Measurements from ENCODE around the gene UTF1.

The UTF1 gene

DNA sequence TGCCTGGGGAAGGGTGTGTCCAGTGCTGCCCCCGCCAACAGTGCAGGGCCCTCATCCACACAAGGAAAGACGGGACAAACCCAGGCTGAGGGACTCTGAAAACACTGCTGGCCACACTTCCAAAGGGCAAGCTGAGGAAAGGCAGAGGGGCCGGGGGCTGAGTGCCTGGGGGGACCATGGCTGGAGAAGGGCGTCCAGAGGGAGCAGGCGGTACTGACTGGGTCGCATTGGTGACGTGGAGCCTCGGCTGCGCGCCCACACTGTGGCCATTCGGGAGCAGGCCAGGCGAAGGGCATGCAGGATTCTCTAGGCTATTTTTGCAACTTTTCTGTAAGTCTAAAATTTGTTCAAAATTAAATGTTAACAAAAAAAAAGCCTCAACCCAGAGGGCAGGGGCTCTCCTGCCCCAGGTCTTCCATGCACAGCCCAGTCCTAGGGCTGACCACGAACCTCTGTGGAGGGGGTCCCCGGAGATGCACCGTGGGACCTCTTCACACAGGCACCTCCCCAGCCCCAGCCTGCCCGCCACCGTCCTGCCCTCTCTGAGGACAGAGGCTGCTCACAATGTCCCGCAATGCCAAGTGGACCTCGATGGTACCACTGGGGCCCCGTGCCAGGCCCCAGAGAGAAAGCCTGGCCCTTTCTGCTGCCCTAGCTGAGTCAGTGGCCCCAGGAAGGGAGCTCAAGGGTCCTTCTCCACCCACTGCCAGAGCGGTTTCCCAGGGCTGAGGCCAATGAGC is 36.2 kb downstream of the UTF1 start:
- FAIRE-seq: no peak

DNA sequence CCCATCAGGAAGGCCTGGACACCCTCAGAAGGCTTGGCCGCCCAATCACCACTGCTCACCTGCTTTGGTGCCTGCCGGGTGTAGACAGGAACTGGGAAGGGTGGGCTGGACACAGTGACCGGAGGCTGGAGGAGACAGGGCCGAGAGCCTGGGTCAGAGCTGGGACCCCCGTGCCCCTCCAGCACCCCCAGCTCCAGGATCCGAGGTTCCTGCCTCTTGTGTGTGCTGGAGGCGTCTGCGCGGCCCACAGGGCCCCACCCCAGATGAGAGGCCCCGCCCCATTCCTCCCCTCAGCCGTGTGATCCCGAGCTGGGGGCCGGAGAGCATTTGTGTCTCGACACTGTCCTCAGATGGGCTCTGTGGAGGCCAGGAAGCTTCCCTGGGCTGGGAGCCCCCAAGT is 37.3 kb downstream of the UTF1 start:
- no peak for FAIRE-seq

DNA sequence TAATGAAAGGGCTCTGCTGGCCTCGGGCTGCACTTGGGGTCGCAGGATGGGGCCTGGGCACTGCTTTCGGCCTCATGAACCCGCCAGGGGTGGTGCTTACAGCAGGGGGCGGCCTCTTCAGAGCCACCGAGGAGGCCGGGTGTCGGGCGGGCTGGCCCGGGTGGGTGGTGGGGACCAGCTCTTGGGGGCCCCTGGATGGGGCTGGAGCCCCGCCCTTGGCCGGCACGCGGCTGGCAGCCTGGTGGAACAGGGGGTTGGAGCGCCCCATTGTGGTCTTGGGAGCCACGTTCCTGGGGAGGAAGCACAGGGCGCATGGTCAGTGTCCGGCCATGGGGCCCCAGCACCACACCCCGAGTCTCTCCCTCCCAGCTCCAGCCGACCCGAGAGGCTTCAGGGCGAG is 37.8 kb downstream of the UTF1 start:
- no peak for FAIRE-seq

DNA sequence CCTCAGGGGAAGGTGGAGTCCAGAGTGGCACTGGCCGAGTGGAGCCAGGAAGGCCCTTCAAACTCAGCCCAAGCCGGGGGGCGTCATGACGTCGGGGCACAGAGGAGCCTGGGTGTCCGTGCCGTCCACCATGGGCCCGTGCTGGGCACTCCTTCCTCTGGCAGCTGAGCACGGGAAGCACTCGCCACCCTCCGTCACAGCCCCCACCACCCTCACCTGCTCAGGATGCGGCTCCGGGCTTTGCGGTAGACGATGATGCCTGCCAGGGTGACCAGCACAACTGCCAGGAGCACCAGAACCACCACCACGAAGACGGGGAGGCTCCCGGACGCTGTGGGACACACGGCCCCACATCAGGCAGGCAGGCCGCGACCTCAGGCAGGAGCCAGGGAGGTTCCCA is 38.5 kb downstream of the UTF1 start:
- FAIRE-seq: no peak

DNA sequence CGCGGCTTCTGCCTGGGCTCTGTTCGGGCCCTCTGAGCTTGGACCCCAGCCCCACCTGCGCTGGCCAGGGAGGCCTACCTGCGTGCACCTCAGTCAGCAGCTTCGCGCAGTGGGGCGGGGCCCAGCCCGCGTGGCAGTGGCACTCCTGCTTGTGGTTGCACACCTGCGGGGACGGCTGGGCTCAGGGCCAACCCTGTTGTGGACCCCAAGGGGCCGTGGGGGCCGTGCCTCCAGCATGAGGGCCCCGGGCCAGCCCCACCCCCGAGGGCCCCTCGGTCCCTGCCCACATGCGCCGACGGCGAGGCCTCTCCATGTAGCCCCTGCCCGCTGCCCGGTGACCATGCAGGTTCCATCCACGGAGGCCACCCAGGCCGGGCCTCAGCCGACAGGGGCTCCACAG is 39.4 kb downstream of the UTF1 start:
- FAIRE-seq: no peak

DNA sequence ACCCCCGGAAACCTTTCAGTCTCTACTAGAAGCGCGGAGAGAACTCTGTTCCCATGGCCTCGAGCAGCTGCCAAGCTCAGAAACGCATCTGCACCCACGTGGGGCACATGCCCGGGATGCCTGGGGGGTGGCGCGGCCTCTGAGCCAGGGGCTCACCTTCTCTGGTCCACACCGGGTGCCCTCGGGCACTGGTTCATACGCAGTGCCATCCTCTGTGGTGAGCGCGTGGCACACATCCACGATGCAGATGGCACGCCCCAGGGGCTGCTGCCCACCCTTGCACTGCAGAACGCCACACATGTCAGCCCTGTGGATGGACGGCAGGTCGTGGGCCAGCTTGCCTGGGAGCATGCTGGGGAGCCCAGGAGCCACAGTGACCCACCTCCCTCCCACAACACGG is 40.2 kb downstream of the UTF1 start:
- no peak for FAIRE-seq

DNA sequence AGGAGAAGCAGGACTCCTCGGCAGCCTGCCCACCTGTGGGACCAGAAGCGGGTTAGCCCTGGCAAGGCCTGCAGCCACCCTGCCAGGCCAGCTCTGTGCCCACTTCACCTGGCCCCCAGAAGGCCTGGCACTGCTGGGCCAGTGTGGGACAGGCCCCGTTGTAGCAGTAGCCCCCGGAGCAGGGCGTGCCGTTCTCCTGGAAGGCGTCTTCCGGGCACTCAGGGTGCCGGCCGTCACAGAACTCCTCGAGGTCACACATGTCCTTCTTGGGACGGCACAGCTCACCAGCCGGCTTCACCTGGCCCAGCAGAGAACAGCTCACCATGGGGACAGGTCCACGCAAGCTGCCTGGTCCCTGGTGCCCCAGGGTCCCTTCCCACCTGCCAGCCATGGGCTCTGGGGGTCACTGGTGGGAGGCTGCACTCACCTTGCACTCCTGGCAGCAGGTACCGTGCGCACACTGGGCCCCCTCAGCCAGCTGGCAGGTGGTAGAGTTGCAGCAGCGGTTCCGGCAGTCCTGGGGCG is 40.8 kb downstream of the UTF1 start:
- FAIRE-seq: no peak

DNA sequence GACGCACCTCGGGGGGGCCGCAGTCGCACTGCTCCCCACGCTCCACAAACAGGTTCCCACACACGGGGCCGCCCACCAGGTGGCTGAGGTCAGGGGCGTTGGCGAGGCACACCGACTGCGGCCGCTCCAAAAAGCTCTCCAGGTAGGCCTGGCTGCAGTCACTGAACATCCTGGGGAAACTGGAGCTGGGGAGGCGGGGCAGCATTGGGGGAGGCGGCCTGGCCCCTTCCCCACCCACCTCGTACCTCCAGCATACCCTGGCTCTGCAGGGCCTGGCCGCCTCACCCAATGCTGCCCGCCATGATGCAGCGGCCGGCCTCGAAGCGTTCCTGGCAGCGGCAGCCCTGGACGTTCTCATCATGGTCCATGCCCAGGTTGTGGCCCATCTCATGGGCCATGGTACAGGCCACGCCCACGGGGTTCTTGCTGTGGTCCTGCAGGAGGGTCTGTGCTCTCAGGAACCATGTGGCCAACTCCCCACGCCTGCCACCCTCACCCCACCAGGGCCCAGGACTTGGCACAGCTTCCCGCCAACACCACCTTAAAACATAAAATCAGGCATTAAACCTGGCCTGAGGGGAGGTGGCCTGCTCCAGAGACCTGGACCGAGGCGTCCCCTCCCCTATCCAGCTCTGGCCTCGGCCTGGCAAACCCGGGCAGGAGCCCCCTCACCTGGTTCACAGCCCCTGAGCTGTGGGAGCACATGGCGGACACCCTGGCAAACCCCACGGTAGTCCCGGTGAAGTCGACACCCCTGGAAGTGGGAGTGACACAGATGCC is 41.7 kb downstream of the UTF1 start:
- FAIRE-seq: no peak

DNA sequence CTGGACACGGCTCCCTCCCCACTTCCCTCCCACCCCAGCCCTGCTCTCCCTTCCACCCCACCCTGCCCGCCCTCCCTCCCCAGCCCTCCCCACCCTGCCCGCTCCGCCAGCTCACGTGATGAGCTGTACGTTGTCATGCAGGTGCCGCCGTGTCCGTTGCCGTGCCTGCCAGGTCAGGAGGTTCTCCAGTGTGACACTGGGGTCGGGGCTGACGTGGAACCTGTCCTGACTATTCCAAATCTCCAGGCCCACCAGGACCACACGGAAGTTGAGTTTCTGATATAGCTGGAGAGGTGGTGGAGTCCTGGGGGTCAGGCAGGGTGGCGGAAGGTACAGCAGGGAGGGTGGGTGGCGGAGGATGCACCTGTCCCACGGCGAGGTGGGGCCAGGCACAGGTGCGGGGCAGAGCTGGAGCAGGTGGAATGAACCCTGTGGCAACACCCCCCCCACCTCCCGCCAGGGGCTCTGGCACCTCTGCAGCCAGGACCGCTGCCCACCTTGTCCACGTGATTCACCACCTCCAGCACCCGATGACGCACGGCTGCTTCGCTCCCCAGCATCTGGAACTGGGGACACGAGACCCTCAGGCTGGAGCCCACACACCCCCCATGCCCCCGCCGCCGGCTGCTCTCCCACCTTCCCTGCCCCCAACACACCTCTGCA is 42.4 kb downstream of the UTF1 start:
- FAIRE-seq: no peak

DNA sequence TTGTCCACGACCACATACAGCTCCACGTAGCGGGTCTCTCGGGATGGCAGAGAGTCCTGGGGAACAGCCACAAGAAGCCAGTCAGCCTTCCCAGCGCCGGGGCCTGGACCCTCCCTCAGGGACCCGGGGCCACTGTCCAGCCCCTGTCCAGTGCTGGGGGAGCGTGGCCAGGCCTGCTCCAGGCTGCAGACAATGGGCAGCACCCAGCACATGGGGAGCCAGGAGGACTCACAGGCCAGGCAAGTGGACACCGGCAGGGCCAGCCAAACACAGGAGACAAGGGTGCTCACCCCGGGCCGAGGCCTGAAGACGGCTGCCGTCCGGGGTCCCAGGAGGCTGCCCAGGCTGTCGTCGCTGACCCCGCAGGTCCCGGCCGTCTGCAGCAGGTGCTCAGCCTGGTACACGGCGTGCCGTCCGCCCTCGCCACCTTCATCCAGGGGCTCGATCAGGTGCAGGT is 43.0 kb downstream of the UTF1 start:
- FAIRE-seq: no peak

DNA sequence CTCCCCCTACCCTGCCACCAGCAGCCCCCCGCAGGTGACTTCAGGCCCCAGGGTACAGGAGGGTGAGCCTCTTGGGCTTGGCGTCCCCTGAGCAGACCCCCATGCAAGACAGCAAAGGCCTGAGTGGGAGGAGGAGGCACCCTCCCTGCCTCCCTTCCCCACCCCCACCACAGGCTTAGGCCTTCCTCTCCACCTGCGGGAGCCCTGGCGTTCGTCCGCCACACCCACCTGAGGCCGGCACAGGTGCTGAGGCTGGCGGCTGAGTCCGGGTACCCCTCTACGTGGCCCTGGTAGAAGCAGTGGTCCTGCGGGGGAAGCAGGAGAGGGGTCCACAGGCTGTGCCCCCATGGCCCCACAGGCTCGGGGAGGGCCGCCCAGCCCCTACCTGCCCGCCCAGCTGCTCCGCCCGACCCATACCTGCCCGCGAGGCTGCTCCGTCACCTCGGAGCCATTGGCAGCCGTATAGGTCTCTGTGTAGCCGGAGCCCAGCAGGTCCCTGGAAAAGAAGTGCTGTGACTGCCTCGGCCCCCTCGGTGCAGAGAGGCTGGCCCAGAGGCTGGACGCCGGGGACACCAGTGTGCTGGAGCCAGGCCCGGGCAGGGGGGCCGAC is 43.6 kb downstream of the UTF1 start:
- FAIRE-seq: no peak

DNA sequence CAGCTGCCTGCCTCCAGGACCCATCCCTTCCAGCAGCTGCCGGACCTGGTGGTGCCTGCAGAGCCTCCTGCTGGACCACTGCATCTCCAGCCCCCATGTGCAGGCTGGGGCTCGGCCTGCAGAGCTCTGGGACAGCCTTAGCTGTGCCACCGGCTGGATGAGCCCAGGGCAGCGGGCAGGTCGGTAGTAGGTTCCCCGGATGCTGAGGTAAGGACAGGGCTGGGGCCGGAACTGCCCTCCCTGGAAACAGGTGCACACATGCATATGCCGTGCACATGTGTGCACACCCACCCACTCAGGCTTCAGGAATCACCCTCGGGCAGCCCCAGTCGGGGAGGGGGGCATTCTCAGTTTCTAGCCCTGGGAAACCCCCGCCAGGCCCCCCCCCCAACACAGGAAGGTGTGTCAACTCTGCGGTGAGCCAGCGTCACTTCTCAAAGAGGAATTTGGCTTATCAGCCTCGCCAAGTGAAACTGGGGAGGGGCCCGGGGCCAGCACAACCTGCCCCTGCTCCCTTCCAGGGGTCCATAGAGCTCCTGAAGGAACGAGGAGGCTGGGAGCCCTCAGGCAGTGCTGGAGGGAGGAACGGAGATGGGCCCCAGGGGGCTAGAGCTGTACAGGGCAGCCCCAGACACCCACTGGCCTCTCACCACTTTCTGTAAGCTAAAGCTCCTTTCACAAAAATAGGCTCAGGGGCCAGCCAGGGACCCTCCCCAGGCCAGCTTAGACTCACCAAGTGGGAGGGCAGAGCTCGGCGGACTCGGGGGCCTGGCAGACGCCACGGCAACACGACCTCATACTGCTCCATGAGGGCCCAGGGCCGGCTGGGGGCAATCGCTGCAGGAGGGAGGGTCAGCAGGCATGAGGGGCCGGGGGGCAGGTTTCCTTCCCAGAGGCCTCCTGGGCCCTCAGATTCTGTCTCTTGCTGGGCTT is 45.0 kb downstream of the UTF1 start:
- no peak for FAIRE-seq

DNA sequence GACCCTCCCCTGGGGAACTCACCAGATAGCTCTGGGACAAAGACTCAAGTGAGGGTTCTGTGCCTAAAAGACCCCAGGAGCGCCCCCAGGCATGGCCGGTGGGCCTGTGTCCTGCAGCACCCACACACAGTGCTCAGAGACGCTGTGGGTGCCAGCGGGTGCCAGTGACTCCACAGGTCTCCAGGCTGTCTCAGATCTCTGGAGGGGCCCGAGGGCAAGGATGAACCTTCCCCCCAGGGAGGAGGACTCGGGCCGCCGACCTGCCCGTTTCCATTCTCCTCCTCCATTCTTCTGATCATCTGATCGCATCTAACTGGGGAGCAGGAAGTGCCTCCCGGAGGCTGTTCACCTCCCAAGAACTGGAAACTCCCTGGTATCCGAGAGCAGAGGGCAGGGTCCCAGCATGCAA is 45.7 kb downstream of the UTF1 start:
- no peak for FAIRE-seq

DNA sequence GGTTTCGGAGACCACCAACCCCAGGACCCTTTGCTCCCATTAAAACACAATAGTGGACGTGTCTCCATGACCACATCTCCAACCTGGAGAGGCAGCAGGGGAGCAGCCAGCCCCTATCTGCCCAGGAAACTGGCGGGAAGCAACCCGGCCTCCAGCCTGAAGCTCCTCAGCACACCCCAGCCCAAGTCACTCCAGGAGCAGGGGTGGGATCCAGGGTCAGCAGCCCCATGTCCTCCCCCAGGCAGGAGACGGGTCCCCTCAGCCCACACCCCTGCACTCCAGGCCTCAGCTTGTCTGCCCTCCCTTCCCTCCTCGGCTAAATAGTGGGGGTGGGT is 46.0 kb downstream of the UTF1 start:
- no peak for FAIRE-seq

DNA sequence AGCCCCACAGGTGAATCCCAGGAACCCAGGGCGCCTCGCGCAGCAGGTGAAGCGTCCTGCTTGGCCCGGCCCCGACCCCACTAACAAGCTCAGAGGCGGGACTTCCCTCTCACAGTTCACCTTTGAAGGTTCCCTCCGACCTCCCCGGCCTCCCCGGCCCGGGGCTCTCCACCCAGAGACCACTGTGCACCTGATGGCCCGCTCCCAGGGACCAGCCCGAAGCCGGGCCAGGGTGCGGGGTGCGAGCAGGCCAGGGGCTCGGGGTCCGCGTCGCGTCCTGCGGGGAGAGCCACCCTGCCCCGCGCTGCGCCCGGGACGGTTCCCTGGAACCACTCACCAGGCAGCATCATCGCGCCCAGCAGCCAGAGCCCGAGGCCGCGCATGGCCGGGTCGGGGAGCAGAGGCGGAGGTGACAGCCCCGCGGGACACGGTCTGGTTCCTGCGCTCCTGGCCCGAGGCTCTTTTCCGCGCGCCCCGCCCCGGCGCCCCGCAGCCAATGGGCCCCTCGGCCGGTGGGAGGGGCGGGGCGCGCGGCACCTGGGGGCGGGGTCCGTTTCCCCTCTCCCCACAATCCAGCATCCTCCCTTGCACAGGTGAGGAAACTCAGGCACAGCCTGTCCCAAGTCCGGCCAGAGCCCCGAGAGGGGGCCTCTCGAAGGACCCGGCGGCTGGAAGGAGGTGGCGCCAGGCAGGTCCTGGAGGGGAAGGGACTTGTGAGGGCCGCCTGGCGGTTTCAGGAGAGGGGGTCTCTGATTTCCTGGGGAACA is 46.6 kb downstream of the UTF1 start, which contains the start of gene ADAM8:
TSS of gene ADAM8 (minus strand) at position 434 of the 767 bp plus-strand sequence. CDS start at position 383, 51 bp downstream.
- FAIRE-seq: no peak

DNA sequence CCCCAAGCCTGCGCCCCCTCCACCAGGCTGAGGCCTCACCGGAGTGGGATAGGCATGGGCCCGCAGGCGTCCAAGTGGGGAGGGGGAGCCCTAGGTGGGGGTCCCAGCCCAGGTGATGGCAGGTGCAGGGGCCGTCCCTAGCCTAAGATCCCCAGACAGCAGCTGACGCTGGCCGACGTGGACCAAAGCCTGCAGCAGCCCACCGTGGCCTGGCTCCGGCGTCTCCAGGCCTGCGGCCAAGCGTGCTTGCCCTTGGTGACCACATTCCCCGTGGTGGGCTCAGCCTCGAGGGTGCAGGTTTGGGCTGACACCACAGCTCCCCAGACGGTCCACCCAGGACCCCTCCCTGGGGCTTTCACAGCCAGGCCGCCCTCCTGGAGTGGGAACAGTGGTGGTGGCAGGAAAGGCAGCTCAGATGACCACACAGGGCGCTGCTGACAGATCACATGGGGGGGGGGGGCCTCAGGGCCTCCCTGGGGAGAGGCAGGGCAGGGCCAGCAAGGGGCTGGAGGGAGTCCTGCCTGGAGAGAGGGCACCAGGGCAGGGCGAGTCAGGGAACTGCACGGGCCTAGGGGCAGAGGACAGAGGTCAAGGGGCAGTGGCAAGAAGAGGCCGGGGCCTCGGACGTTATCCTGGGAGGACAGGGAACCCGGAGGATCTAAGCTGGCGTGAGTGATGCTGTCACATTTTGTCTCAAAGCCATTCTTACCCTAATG is 47.4 kb downstream of the UTF1 start:
- FAIRE-seq: no peak

DNA sequence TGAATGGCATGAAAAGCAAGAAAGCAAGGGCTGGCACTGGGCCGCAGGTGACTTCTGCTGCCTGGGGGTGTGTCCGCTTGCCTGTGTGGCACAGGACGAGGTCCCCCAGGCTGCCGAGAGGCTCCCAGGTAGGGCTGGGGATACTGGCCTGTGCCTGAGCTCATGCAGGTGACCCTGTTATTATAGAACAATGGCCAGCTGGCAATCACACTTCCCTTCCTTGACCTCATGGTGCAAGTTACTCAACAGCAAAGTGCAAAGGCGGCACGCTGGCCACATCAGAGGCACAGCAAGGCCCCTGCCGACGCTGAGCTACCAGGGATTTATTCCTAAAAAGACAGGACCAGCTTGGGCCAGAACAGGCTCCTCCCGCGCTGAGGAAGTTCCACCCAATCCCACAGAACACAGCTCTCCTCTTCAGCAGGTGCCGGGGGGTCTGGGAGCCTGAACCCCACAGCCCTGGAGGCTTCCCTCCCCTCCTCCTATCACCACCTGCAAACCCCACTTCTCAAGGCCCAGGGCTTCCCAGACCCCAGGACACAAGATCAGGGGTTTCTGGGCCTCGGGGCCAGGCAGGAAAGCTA is 48.1 kb downstream of the UTF1 start:
- no peak for FAIRE-seq

DNA sequence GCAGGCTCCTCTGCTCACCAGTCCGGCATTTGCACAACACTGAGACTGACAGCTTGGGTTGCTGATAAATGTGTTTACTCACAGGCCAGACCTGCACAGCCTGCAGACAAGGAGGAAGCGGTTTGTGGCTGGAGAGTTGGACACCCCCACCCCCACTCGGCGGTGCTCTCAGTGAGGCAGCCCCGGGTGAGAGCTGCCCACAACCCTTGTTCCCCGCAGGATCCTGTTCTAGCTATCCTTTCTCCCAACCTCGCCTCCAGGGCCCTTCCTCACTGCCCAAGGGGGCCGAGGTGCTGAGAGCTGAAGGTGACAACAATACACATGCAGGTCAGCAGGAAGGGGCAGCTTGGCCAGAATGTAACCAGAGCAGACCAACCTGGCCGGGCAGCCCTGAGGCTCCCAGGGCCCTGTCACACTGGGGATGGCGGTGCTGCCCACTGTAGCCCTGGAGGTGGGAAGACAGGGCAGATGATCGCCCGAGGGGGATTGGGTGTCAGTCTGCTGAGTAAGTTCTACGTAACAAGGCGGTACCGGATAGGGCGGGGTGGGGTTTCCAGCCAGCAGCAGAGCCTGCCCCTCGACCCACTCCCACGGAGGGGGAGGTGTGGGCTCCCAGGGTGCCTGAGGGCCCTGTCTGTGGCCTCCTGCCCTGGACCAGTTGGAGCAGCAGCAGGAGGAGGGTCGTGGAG is 48.7 kb downstream of the UTF1 start:
- no peak for FAIRE-seq
